Measurements from ENCODE around the gene VWA8. TPM values are rescaled to one million over a fixed set of nuclear protein-coding genes. Genes with fewer than 3 reads are reported as not detected.
"Not testable (repeated sequence)": the region's sequence is repeated elsewhere in the genome, so short reads cannot be mapped to it uniquely, and the experiment has no call there.

Gene VWA8
- total RNA-seq, 2 experiments from 2014 or later, result 14.9 to 17.4 TPM

GRCh38 chr13:41905600-41906254, 55.2 kb downstream of the VWA8 start:
- DNase-seq (no peak), ATAC-seq (peak; percentile 94)
- no peak overlapping the region for H3K4me3 Mint-ChIP-seq
- peaks cover 3% of the 10 kb centered on the region for H3K4me1 Mint-ChIP-seq
- no peak overlapping the region for H3K27ac Mint-ChIP-seq
- H3K9me3 Mint-ChIP-seq (ENCODE audit: low read depth), result no peaks in the 10 kb centered on the region
- CTCF ChIA-PET, result interaction anchor here (1.0 to 1.4 kb wide), 2 partner anchors 142 to 198 kb away, joined by 3 read pairs; no protein-coding TSS in a partner anchor
- peaks cover 14% of the 10 kb centered on the region for H3K36me3 Mint-ChIP-seq
- H3K27me3 Mint-ChIP-seq, result no peaks in the 10 kb centered on the region

- CTCF ChIA-PET, result no interaction called here
- no peaks in the 10 kb centered on the region for H3K9me3 Mint-ChIP-seq (ENCODE audit: low read depth)
- H3K4me3 Mint-ChIP-seq, result no peak overlapping the region
- peaks cover 3% of the 10 kb centered on the region for H3K4me1 Mint-ChIP-seq
- H3K27ac Mint-ChIP-seq, result no peak overlapping the region
- no peaks in the 10 kb centered on the region for H3K27me3 Mint-ChIP-seq
- DNase-seq (no peak), ATAC-seq (no peak)
- peaks cover 13% of the 10 kb centered on the region for H3K36me3 Mint-ChIP-seq
Measured at GRCh38 chr13:41900918-41901317, 60.0 kb downstream of the VWA8 start.

GRCh38 chr13:41898411-41898810, 62.5 kb downstream of the VWA8 start:
- not testable (repeated sequence) for H3K9me3 Mint-ChIP-seq (ENCODE audit: low read depth)

GRCh38 chr13:41897126-41897525, 63.8 kb downstream of the VWA8 start:
- ATAC-seq, result no peak
- peaks cover 2% of the 10 kb centered on the region for H3K4me1 Mint-ChIP-seq
- H3K4me3 Mint-ChIP-seq, result no peak overlapping the region
- peaks cover 17% of the 10 kb centered on the region for H3K36me3 Mint-ChIP-seq
- H3K27me3 Mint-ChIP-seq, result no peaks in the 10 kb centered on the region
- H3K9me3 Mint-ChIP-seq (ENCODE audit: low read depth), result no peaks in the 10 kb centered on the region
- DNase-seq, result no peak
- CTCF ChIA-PET, result no interaction called here
- H3K27ac Mint-ChIP-seq, result no peak overlapping the region

More at GRCh38 chr13:41898411-41898810, 62.5 kb downstream of the VWA8 start:
- H3K27me3 Mint-ChIP-seq, CTCF ChIA-PET, H3K4me3 Mint-ChIP-seq, H3K4me1 Mint-ChIP-seq, ATAC-seq, DNase-seq, H3K27ac Mint-ChIP-seq: not testable (repeated sequence)
- H3K36me3 Mint-ChIP-seq, result peaks cover 13% of the 10 kb centered on the region

- Mint-ChIP-seq H3K27ac (no peak overlapping the region), H3K27me3 (no peaks in the 10 kb centered on the region), H3K36me3 (peaks cover 20% of the 10 kb centered on the region), H3K4me1 (no peaks in the 10 kb centered on the region), H3K4me3 (no peak overlapping the region), H3K9me3 (ENCODE audit: low read depth) (no peaks in the 10 kb centered on the region)
- ATAC-seq, result no peak
- CTCF ChIA-PET, result interaction anchor here (0.6 kb wide), 1 partner anchor 78 kb away, joined by 3 read pairs; no protein-coding TSS in a partner anchor
- DNase-seq, result no peak
Measured at GRCh38 chr13:41895478-41895877, 65.4 kb downstream of the VWA8 start.

- Mint-ChIP-seq H3K4me1 (no peaks in the 10 kb centered on the region), H3K27ac (no peak overlapping the region), H3K36me3 (peaks cover 19% of the 10 kb centered on the region), H3K4me3 (no peak overlapping the region), H3K27me3 (no peaks in the 10 kb centered on the region), H3K9me3 (ENCODE audit: low read depth) (no peaks in the 10 kb centered on the region)
- DNase-seq (no peak), ATAC-seq (no peak)
- CTCF ChIA-PET, result interaction anchor here (0.6 to 0.9 kb wide), 2 partner anchors 26 to 654 kb away, joined by 3 read pairs; no protein-coding TSS in a partner anchor
Measured at GRCh38 chr13:41891119-41891518, 69.8 kb downstream of the VWA8 start.

GRCh38 chr13:41883147-41883546, 77.8 kb downstream of the VWA8 start:
- DNase-seq (no peak), ATAC-seq (no peak)
- peaks cover 51% of the 10 kb centered on the region for H3K36me3 Mint-ChIP-seq
- no peak overlapping the region for H3K4me3 Mint-ChIP-seq
- H3K4me1 Mint-ChIP-seq, result no peaks in the 10 kb centered on the region
- H3K27ac Mint-ChIP-seq, result no peak overlapping the region
- CTCF ChIA-PET, result no interaction called here
- H3K27me3 Mint-ChIP-seq, result no peaks in the 10 kb centered on the region
- H3K9me3 Mint-ChIP-seq (ENCODE audit: low read depth), result peaks cover 2% of the 10 kb centered on the region

- ATAC-seq; CTCF ChIA-PET; H3K27ac Mint-ChIP-seq; H3K4me1 Mint-ChIP-seq; DNase-seq; H3K27me3 Mint-ChIP-seq; H3K4me3 Mint-ChIP-seq; H3K9me3 Mint-ChIP-seq (ENCODE audit: low read depth): not testable (repeated sequence)
- peaks cover 49% of the 10 kb centered on the region for H3K36me3 Mint-ChIP-seq
Measured at GRCh38 chr13:41881890-41882289, 79.0 kb downstream of the VWA8 start.

GRCh38 chr13:41880966-41881365, 79.9 kb downstream of the VWA8 start:
- ATAC-seq (no peak), DNase-seq (no peak)
- CTCF ChIA-PET, result no interaction called here
- Mint-ChIP-seq H3K27ac (no peak overlapping the region), H3K4me3 (no peak overlapping the region), H3K27me3 (no peaks in the 10 kb centered on the region), H3K36me3 (peaks cover 45% of the 10 kb centered on the region), H3K9me3 (ENCODE audit: low read depth) (peaks cover 2% of the 10 kb centered on the region), H3K4me1 (no peaks in the 10 kb centered on the region)

GRCh38 chr13:41864658-41865057, 96.3 kb downstream of the VWA8 start:
- Mint-ChIP-seq H3K36me3 (peaks cover 19% of the 10 kb centered on the region), H3K27ac (no peak overlapping the region), H3K4me1 (peaks cover 9% of the 10 kb centered on the region), H3K27me3 (no peaks in the 10 kb centered on the region), H3K9me3 (ENCODE audit: low read depth) (no peaks in the 10 kb centered on the region), H3K4me3 (no peak overlapping the region)
- CTCF ChIA-PET, result interaction anchor here (0.8 to 1.7 kb wide), 2 partner anchors 9 to 27 kb away, joined by 3 read pairs; no protein-coding TSS in a partner anchor
- DNase-seq, result no peak
- ATAC-seq, result no peak

- DNase-seq; H3K9me3 Mint-ChIP-seq (ENCODE audit: low read depth); CTCF ChIA-PET; H3K27me3 Mint-ChIP-seq; H3K4me3 Mint-ChIP-seq; H3K4me1 Mint-ChIP-seq; ATAC-seq; H3K27ac Mint-ChIP-seq: not testable (repeated sequence)
- peaks cover 22% of the 10 kb centered on the region for H3K36me3 Mint-ChIP-seq
Measured at GRCh38 chr13:41862659-41863058, 98.2 kb downstream of the VWA8 start.

GRCh38 chr13:41859565-41859964, 101.3 kb downstream of the VWA8 start:
- ATAC-seq, result no peak
- no peaks in the 10 kb centered on the region for H3K9me3 Mint-ChIP-seq (ENCODE audit: low read depth)
- CTCF ChIA-PET, result no interaction called here

GRCh38 chr13:41858780-41859179, 102.1 kb downstream of the VWA8 start:
- Mint-ChIP-seq H3K4me3 (no peak overlapping the region), H3K36me3 (peaks cover 25% of the 10 kb centered on the region), H3K27me3 (no peaks in the 10 kb centered on the region), H3K4me1 (peaks cover 9% of the 10 kb centered on the region), H3K27ac (no peak overlapping the region), H3K9me3 (ENCODE audit: low read depth) (no peaks in the 10 kb centered on the region)
- DNase-seq, result no peak
- CTCF ChIA-PET, result no interaction called here
- no peak for ATAC-seq

More at GRCh38 chr13:41859565-41859964, 101.3 kb downstream of the VWA8 start:
- H3K4me1 Mint-ChIP-seq, result peaks cover 9% of the 10 kb centered on the region
- no peak for DNase-seq
- peaks cover 24% of the 10 kb centered on the region for H3K36me3 Mint-ChIP-seq
- H3K27me3 Mint-ChIP-seq, result no peaks in the 10 kb centered on the region
- H3K27ac Mint-ChIP-seq, result no peak overlapping the region
- no peak overlapping the region for H3K4me3 Mint-ChIP-seq

- H3K4me3 Mint-ChIP-seq, result no peak overlapping the region
- no peak overlapping the region for H3K27ac Mint-ChIP-seq
- H3K27me3 Mint-ChIP-seq, result no peaks in the 10 kb centered on the region
- H3K4me1 Mint-ChIP-seq, result no peaks in the 10 kb centered on the region
- H3K36me3 Mint-ChIP-seq, result peaks cover 24% of the 10 kb centered on the region
- H3K9me3 Mint-ChIP-seq (ENCODE audit: low read depth), result no peaks in the 10 kb centered on the region
- DNase-seq (no peak), ATAC-seq (no peak)
- CTCF ChIA-PET, result interaction anchor here (1.2 kb wide), 1 partner anchor 26 kb away, joined by 3 read pairs; no protein-coding TSS in a partner anchor
Measured at GRCh38 chr13:41854758-41855157, 106.2 kb downstream of the VWA8 start.

All from activated CD8-positive, alpha-beta memory T cell treated with anti-CD3 and anti-CD28 coated beads, Interleukin-2, amount 10 ng/mL, durations not matched to agents 7 days and 5 days (primary cell).